ENCODE results near the gene CA9. TPM values are rescaled to one million over a fixed set of nuclear protein-coding genes. Genes with fewer than 3 reads are reported as not detected.

Gene CA9
- total and polyA plus RNA-seq, 5 donors = 1.0 to 1.4 (median 1.1) TPM; not detected in 1

DNA sequence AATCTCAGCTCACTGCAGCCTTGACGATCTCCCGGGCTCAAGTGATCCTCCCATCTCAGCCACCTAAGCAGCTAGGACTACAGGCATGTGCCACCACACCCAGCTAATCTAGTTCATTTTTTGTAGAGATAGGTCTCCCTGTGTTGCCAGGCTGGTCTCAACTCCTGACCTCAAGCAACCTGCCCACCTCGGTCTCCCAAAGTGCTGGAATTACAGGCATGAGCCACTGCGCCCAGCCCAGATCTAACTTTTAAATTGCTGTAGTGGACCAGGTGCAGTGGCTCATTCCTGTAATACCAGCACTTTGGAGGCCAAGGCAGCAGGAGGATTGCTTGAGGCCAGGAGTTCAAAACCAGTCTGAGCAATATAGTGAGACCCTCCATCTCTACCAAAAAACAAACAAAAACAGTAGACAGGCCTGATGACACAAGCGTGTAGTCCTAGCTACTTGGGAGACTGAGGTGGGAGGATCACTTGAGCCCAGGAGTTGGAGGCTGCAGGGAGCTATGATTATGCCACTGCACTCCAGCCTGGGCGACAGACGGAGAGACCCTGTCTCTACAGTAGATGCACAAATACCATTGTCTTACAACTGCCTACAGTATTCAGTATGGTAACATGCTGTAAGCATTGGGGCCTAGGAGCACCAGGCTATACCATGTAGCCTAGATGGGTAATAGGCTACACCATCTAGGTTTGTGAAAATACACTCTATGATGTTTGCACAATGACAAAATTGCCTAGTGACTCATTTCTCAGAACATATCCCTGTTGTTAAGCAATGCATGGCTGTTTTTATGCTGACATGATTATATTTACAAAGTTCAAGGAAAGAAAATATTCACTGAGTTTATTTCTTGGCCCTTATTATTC, 21.5 kb upstream of the CA9 start:
- H3K27me3 ChIP-seq (ENCODE audit: control insufficient read depth, insufficient read depth) = no peaks in the 10 kb centered on the region
- no peak overlapping the region for H3K4me3 ChIP-seq (ENCODE audit: low read length)
- intact Hi-C loops (cut with DNase I) = no loop called here
- peaks cover 3% of the 10 kb centered on the region for H3K4me1 ChIP-seq (ENCODE audit: control insufficient read depth, insufficient read depth, low read length)
- no peak for DNase-seq
- no peaks in the 10 kb centered on the region for H3K9me3 ChIP-seq (ENCODE audit: control insufficient read depth, low read length)
- 80% methylated on average over 7 of the region's 7 CpGs for WGBS
- H3K27ac ChIP-seq (ENCODE audit: low read length) = no peak overlapping the region
- no peak for ATAC-seq

DNA sequence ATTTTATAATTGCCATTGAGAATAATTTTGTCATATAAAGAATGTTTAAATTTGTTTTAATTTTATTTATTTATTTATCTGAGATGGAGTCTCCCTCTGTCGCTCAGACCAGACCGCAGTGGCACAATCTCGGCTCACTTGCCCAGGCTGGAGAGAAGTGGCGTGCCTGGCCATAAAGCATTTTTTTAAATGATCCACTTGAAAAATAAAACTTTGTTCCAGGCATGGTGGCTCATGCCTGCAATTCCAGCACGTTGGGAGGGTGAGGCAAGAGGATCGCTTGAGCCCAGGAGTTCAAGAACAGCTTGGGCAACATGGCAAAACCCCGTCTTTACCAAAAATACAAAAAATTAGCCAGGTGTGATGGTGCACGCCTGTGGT, 20.9 kb upstream of the CA9 start:
- intact Hi-C loops (cut with DNase I) = no loop called here
- DNase-seq = no peak
- no peaks in the 10 kb centered on the region for H3K27me3 ChIP-seq (ENCODE audit: control insufficient read depth, insufficient read depth)
- H3K27ac ChIP-seq (ENCODE audit: low read length) = no peak overlapping the region
- H3K4me3 ChIP-seq (ENCODE audit: low read length) = no peak overlapping the region
- H3K4me1 ChIP-seq (ENCODE audit: control insufficient read depth, insufficient read depth, low read length) = no peaks in the 10 kb centered on the region
- 90% methylated on average over 8 of the region's 8 CpGs for WGBS
- no peak for ATAC-seq
- H3K9me3 ChIP-seq (ENCODE audit: control insufficient read depth, low read length) = no peaks in the 10 kb centered on the region

DNA sequence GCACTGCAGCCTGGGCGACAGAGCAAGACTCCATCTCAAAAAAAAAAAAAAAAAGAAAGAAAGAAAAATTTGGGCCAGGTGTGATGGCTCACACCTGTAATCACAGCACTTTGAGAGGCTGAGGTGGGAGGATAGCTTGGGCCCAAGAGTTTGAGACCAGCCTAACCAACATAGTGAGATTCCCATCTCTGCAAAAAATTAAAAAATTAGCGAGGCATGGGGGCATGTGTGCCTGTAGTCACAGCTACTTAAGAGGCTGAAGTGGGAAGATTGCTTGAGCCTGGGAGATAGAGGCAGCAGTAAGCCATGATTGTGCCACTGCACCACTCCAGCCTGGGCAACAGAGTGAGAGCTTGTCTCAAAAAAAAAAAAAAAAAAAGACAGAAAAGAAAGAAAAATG, 20.1 kb upstream of the CA9 start:
- no peaks in the 10 kb centered on the region for H3K4me1 ChIP-seq (ENCODE audit: control insufficient read depth, insufficient read depth, low read length)
- DNase-seq = no peak
- 91% methylated on average over 2 of the region's 2 CpGs for WGBS
- no peak for ATAC-seq
- no peak overlapping the region for H3K27ac ChIP-seq (ENCODE audit: low read length)
- no peak overlapping the region for H3K4me3 ChIP-seq (ENCODE audit: low read length)
- H3K27me3 ChIP-seq (ENCODE audit: control insufficient read depth, insufficient read depth) = no peaks in the 10 kb centered on the region
- no peaks in the 10 kb centered on the region for H3K9me3 ChIP-seq (ENCODE audit: control insufficient read depth, low read length)
- intact Hi-C loops (cut with DNase I) = no loop called here

DNA sequence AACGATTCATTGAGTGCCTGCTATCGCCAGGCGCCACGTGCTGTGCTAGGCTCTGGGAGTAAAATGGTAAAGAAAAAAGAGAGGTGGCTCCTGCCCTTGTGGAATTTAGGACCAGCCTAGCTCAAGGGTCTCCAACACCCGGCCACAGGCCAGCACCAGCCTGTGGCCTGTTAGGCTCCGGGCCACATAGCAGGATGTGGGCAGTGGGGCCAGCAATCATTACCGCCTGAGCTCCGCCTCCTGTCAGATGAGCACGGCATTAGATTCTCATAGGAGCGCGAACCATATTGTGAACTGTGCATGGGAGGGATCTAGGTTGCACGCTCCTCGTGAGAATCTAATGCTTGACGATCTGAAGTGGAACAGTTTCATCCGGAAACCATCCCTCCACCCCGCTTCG, 17.4 kb upstream of the CA9 start:
- H3K4me3 ChIP-seq (ENCODE audit: low read length) = no peak overlapping the region
- intact Hi-C loops (cut with DNase I) = loop anchor here in 1 of 4 donors (5.0 kb wide), 1 partner anchor 91 kb away; the partner anchor contains the start of genes GBA2 and RGP1
- no peaks in the 10 kb centered on the region for H3K9me3 ChIP-seq (ENCODE audit: control insufficient read depth, low read length)
- H3K4me1 ChIP-seq (ENCODE audit: control insufficient read depth, insufficient read depth, low read length) = no peaks in the 10 kb centered on the region
- no peaks in the 10 kb centered on the region for H3K27me3 ChIP-seq (ENCODE audit: control insufficient read depth, insufficient read depth)
- DNase-seq (no peak), ATAC-seq (no peak)
- WGBS = 83% methylated on average over 17 of the region's 17 CpGs
- H3K27ac ChIP-seq (ENCODE audit: low read length) = no peak overlapping the region

DNA sequence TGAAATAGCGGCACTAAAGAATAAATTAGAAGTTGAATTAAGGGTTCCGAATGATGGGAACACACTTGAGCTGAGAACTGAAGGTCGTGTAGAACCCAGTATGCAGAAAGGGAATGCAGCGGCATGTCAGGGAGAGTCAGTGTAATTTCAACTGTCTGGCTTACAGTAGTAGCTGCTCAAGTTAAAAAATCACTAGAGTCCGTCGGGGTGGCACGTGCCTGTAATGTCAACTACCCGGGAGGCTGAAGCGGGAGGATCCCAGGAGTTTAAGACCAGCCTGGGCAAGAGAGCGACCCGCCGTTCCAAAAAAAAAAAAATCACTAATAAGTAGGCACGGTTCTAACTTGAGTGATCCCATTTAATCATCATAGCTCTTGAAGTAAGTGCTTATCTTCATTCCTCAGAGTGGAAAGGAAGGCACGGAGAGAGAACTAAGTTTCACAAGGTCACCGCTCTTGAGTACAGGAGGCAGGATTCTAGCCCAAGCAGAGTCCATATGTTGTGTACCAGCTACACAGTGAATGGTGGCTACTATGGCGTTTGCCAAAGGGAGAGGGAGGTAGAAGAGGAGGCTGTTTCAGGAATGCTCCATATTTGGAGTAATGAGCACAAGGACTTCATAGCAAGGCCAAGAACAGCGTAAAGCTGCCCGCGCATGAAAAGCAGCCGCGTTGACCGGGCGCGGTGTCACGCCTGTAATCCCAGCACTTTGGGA, 16.7 kb upstream of the CA9 start:
- H3K27ac ChIP-seq (ENCODE audit: low read length) = peak overlapping the region; percentile 88
- DNase-seq (no peak), ATAC-seq (peak; percentile 11 to 34)
- H3K4me1 ChIP-seq (ENCODE audit: control insufficient read depth, insufficient read depth, low read length) = no peaks in the 10 kb centered on the region
- H3K4me3 ChIP-seq (ENCODE audit: low read length) = peak overlapping the region; percentile 31
- H3K27me3 ChIP-seq (ENCODE audit: control insufficient read depth, insufficient read depth) = no peaks in the 10 kb centered on the region
- no peaks in the 10 kb centered on the region for H3K9me3 ChIP-seq (ENCODE audit: control insufficient read depth, low read length)
- intact Hi-C loops (cut with DNase I) = loop anchor here in 1 of 4 donors (5.0 kb wide), 1 partner anchor 90 kb away; the partner anchor contains the start of genes GBA2 and RGP1
- 30% methylated on average over 25 of the region's 25 CpGs for WGBS

DNA sequence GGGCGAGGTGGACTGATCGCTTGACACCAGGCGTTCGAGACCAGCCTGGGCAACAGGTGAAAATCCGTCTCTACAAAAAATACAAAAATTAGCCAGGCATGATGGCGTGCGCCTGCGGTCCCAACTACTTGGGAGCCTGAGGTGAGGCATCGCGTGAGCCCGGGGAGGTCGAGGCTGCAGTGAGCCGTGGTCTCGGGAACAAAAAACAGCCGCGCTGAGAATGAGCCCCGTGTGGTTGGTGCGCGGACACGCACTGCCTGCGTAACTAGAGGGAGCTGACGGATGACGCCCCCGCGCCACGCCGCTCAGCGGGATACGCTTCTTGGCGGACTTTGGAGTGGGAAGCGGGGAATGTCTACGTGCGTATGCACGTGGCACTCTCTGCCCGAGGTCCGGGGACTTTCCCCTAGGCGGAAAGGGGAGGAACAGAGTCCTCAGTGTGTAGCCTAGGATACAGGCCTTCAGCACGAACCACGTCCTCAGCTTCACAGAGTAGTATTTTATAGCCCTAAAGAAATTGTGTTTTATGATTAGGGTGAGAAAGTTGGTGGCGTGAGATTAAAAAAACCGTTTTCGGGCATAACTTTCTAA, 16.1 kb upstream of the CA9 start, which contains the start of gene RMRP:
TSS of gene RMRP (minus strand) at position 474 of the 591 bp plus-strand sequence.
- Histone ChIP-seq H3K27me3 (ENCODE audit: control insufficient read depth, insufficient read depth) (no peaks in the 10 kb centered on the region), H3K9me3 (ENCODE audit: control insufficient read depth, low read length) (no peaks in the 10 kb centered on the region), H3K4me1 (ENCODE audit: control insufficient read depth, insufficient read depth, low read length) (no peaks in the 10 kb centered on the region), H3K27ac (ENCODE audit: low read length) (peak within 1 kb of the TSS; percentile 99), H3K4me3 (ENCODE audit: low read length) (peak within 1 kb of the TSS; percentile 85)
- peak; percentile 97 for ATAC-seq
- peak; percentile 98 to 99 (median 99) for DNase-seq
- intact Hi-C loops (cut with DNase I) = loop anchor here in 1 of 4 donors (5.0 kb wide), 1 partner anchor 90 kb away; the partner anchor contains the start of genes GBA2 and RGP1
- WGBS = under 1% methylated on average over 42 of the region's 42 CpGs

DNA sequence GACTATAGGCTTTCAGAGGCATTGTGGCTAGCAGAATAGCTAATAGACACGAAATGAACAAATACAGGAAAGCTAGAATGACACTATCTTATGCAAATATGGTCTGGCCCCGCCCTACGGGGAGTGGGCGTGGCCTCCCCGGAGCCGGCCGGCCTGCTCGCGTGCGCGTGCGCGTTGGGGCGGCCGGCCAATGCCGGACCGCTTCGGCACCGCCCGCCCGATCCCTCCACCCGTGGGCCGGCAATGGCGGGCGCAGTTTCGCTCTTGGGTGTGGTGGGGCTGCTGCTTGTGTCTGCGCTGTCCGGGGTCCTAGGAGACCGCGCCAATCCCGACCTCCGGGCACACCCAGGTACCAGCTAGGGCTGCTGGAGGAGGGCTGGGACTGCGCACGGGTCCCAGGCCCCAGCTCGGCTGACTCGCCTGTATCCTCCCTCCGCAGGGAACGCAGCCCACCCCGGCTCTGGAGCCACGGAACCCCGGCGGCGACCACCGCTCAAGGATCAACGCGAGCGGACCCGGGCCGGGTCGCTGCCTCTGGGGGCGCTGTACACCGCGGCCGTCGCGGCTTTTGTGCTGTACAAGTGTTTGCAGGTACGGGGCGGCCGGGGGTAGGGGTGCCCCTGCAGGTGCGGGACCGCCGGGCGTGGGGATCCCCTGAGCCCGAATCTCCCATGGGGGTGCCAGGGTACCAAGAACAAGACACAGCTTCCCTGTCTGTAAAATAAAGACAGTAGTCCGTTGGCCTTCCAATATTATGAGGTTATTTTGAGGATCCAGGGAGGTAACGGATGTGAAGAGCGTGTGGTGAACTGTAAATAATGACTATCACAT, 15.4 kb upstream of the CA9 start, which contains the start of gene CCDC107:
TSS of gene CCDC107 (plus strand) at position 156 of the 831 bp plus-strand sequence. CDS start at position 244, 88 bp downstream.
- WGBS = under 1% methylated on average over 67 of the region's 67 CpGs
- H3K4me3 ChIP-seq (ENCODE audit: low read length) = peak within 1 kb of the TSS; percentile 85
- no peaks in the 10 kb centered on the region for H3K4me1 ChIP-seq (ENCODE audit: control insufficient read depth, insufficient read depth, low read length)
- DNase-seq (peak; percentile 88 to 95 (median 95)), ATAC-seq (peak; percentile 84 to 86)
- H3K27ac ChIP-seq (ENCODE audit: low read length) = peak within 1 kb of the TSS; percentile 99
- no peaks in the 10 kb centered on the region for H3K9me3 ChIP-seq (ENCODE audit: control insufficient read depth, low read length)
- H3K27me3 ChIP-seq (ENCODE audit: control insufficient read depth, insufficient read depth) = no peaks in the 10 kb centered on the region
- intact Hi-C loops (cut with DNase I) = loop anchor here in 1 of 4 donors (5.0 kb wide), 1 partner anchor 89 kb away; the partner anchor contains the start of genes GBA2 and RGP1

DNA sequence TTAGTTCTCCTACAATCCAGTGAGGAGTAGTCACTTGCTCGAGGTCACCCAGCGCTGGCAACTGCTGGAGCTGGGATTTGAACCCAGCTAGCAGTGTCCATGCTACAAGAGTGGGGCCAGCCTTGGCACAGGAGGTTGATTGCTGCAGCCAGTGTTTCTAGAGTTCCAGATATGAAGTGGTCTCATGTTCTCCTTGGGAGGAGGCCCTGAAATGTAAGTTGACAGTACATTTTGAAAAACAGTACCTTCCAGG, 14.8 kb upstream of the CA9 start:
- peak overlapping the region; percentile 99 for H3K27ac ChIP-seq (ENCODE audit: low read length)
- intact Hi-C loops (cut with DNase I) = loop anchor here in 1 of 4 donors (5.0 kb wide), 1 partner anchor 88 kb away; the partner anchor contains the start of genes GBA2 and RGP1
- peak overlapping the region; percentile 85 for H3K4me3 ChIP-seq (ENCODE audit: low read length)
- ATAC-seq (peak; percentile 2 to 4), DNase-seq (peak; percentile 65 to 83 (median 79))
- H3K4me1 ChIP-seq (ENCODE audit: control insufficient read depth, insufficient read depth, low read length) = no peaks in the 10 kb centered on the region
- H3K9me3 ChIP-seq (ENCODE audit: control insufficient read depth, low read length) = no peaks in the 10 kb centered on the region
- no peaks in the 10 kb centered on the region for H3K27me3 ChIP-seq (ENCODE audit: control insufficient read depth, insufficient read depth)
- WGBS = 0% methylated on average over 2 of the region's 2 CpGs

DNA sequence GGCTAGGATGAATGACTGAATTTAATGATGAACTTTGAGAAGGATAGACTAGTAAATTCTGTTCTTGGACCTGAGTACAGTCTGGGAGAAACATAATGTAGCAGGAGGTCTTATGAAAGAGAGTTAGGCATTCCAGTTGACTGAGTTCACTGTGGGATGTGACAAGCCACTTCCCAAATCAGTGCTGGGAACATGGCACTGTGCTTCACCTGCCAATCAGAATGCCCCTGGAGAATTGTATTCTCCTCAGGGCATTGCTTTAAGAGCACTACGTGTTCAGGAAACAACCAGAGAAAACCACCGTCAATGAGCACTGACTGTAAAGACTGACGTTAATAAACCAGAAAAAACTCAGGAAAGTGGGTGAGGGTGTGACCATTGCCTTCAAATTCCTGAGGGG, 14.4 kb upstream of the CA9 start:
- intact Hi-C loops (cut with DNase I) = loop anchor here in 1 of 4 donors (5.0 kb wide), 1 partner anchor 88 kb away; the partner anchor contains the start of genes GBA2 and RGP1
- no peaks in the 10 kb centered on the region for H3K4me1 ChIP-seq (ENCODE audit: control insufficient read depth, insufficient read depth, low read length)

DNA sequence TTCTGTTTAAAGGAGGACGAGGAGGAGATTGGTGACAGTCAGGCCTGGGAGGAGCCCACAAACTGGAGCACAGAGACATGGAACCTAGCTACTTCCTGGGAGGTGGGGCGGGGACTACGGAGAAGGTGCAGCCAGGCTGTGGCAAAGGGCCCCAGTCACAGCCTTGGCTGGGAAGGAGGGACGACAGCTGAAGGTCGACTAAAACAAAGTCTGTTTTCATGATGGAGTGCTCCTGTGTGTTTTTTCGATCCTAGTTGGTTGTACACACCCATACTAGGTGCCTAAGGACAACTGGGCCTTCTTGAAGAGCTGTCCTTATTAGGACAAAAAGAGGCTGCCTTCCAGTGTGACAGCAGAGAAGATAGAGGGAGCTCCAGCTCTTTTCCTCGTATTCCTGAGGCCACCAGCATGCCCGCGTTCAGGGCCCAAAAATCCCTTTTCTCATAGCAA, 12.7 kb upstream of the CA9 start:
- H3K4me1 ChIP-seq (ENCODE audit: control insufficient read depth, insufficient read depth, low read length) = no peaks in the 10 kb centered on the region
- H3K9me3 ChIP-seq (ENCODE audit: control insufficient read depth, low read length) = no peaks in the 10 kb centered on the region
- 49% methylated on average over 9 of the region's 9 CpGs for WGBS
- no peak for DNase-seq
- no peak overlapping the region for H3K4me3 ChIP-seq (ENCODE audit: low read length)
- intact Hi-C loops (cut with DNase I) = loop anchor here in 3 of 4 donors (5.0 to 10.0 kb wide), 3 partner anchors 36 to 71 kb away; partner anchors contain the start of genes CREB3 (in 2 of the 3) and TLN1 (in 2 of the 3)
- H3K27me3 ChIP-seq (ENCODE audit: control insufficient read depth, insufficient read depth) = no peaks in the 10 kb centered on the region
- no peak for ATAC-seq
- peak overlapping the region; percentile 50 for H3K27ac ChIP-seq (ENCODE audit: low read length)

More for the DNA sequence above, 14.4 kb upstream of the CA9 start:
- Histone ChIP-seq H3K27ac (ENCODE audit: low read length) (peak overlapping the region; percentile 66), H3K4me3 (ENCODE audit: low read length) (peak overlapping the region; percentile 85), H3K9me3 (ENCODE audit: control insufficient read depth, low read length) (no peaks in the 10 kb centered on the region), H3K27me3 (ENCODE audit: control insufficient read depth, insufficient read depth) (no peaks in the 10 kb centered on the region)
- no peak for DNase-seq
- ATAC-seq = peak in 1 of 2 donors; percentile 0
- WGBS = 38% methylated on average over 3 of the region's 3 CpGs
